Effector memory CD4-positive, alpha-beta T cell (primary cell): ENCODE measurements around the gene GLYR1.

ENCODE experiments used
- DNase-seq, 3 donors: peaks; one replicate each; pipeline ENCODE4 v3.0.0-alpha.2; 2020
- H3K27ac ChIP-seq: 2 replicates; pipeline ENCODE4 v1.7.0; 2013; ENCODE audit warnings: mild to moderate bottlenecking, low read length, moderate library complexity; ENCODE audit not compliant: insufficient read depth, poor library complexity, severe bottlenecking
- H3K27me3 ChIP-seq: replicated peaks from 2 replicates; pipeline ENCODE4 v1.7.0; 2013; ENCODE audit warnings: mild to moderate bottlenecking, low read length; ENCODE audit not compliant: insufficient read depth, control insufficient read depth, poor library complexity, severe bottlenecking
- H3K36me3 ChIP-seq: 2 replicates; pipeline ENCODE4 v1.7.0; 2013; ENCODE audit warnings: mild to moderate bottlenecking, low read length, moderate library complexity; ENCODE audit not compliant: control insufficient read depth, insufficient read depth
- H3K4me1 ChIP-seq: 2 replicates; pipeline ENCODE4 v1.7.0; 2013; ENCODE audit warnings: low read length, mild to moderate bottlenecking; ENCODE audit not compliant: control insufficient read depth, insufficient read depth, poor library complexity, severe bottlenecking
- H3K4me3 ChIP-seq: 2 replicates; pipeline ENCODE4 v1.7.0; 2013; ENCODE audit warnings: low read length, low read depth, mild to moderate bottlenecking; ENCODE audit not compliant: insufficient read depth, poor library complexity, severe bottlenecking
- H3K9me3 ChIP-seq: 2 replicates; pipeline ENCODE4 v1.7.0; 2013; ENCODE audit warnings: mild to moderate bottlenecking, low read length, moderate library complexity; ENCODE audit not compliant: control insufficient read depth

GLYR1 gene

DNA sequence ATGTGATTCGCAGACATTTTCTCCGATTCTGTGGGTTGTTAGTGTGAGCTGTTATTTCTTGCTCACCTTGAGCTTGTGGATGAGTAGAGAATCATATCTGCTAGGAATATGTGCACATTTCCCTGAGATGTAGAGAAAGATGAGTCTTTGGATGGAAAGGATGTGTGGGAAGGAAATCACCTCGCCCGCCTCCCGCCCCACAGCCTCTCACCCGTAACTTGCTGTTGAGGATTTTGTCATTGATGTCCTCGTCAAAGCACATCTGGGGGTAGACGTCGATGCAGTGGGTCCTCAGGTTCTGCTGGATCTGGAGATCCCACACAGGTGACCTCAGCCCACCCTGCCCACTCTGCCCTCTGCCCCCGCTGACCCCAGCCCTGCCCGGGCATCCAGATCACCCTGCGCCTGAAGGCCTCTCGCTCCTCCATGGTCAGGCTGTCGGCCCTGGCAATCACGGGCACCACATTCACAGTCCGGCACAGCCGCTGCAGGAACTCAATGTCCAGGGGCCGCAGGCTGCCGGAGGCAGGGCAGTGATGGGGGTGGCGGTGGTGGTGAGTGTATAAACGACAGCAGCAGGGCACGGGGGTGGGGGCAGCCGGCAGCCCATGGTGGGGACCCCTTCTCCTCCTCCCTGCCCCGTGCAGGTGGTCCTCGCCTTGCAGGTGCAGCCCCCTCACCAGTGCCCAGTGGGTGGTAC is 63.7 kb downstream of the GLYR1 start:
- H3K4me1 ChIP-seq = no peaks in the 10 kb centered on the region
- no peaks in the 10 kb centered on the region for H3K27me3 ChIP-seq
- H3K4me3 ChIP-seq = no peak overlapping the region
- H3K27ac ChIP-seq = no peak overlapping the region
- H3K9me3 ChIP-seq = no peaks in the 10 kb centered on the region
- DNase-seq = no peak
- H3K36me3 ChIP-seq = no peaks in the 10 kb centered on the region

DNA sequence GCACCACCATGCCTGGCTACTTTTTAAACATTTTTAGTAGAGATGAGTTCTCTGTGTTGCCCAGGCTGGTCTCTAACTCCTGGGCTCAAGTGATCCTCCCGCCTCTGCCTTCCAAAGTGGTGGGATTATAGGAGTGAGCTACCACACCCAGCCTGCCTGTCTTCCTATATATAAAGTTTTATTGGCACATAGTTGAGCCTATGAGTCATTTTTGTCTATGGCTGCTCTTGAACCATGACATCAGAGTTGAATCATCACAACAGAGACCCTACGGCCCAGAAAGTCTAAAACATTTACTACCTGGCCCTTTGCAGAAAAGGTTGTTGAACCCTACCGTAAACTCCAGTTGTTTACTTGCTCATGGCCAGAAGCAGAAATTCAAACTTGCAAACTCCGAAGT is 66.9 kb downstream of the GLYR1 start:
- Histone ChIP-seq H3K9me3 (no peaks in the 10 kb centered on the region), H3K36me3 (no peaks in the 10 kb centered on the region)

DNA sequence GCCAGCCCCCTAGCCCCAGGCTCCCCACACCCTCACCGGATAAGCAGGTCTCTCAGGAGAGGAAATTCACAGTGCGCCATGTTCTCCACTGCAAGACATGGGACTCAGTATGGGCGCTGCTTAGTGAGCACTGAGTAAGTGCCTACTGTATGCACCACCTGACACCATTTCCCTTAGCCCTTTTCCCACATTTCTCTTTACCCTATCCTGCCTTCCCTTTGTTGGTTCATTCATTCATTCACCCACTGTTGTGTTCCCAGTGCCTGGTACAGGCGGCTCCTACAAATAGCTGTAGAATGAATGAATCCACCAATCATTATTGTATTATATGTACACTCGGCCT is 69.1 kb downstream of the GLYR1 start:
- no peak overlapping the region for H3K27ac ChIP-seq
- H3K4me1 ChIP-seq = no peaks in the 10 kb centered on the region
- DNase-seq = no peak
- H3K4me3 ChIP-seq = no peak overlapping the region
- no peaks in the 10 kb centered on the region for H3K9me3 ChIP-seq
- H3K27me3 ChIP-seq = no peaks in the 10 kb centered on the region
- no peaks in the 10 kb centered on the region for H3K36me3 ChIP-seq

More for the DNA sequence above, 66.9 kb downstream of the GLYR1 start:
- Histone ChIP-seq H3K27ac (no peak overlapping the region), H3K4me1 (no peaks in the 10 kb centered on the region), H3K4me3 (no peak overlapping the region), H3K27me3 (no peaks in the 10 kb centered on the region)
- DNase-seq = no peak

DNA sequence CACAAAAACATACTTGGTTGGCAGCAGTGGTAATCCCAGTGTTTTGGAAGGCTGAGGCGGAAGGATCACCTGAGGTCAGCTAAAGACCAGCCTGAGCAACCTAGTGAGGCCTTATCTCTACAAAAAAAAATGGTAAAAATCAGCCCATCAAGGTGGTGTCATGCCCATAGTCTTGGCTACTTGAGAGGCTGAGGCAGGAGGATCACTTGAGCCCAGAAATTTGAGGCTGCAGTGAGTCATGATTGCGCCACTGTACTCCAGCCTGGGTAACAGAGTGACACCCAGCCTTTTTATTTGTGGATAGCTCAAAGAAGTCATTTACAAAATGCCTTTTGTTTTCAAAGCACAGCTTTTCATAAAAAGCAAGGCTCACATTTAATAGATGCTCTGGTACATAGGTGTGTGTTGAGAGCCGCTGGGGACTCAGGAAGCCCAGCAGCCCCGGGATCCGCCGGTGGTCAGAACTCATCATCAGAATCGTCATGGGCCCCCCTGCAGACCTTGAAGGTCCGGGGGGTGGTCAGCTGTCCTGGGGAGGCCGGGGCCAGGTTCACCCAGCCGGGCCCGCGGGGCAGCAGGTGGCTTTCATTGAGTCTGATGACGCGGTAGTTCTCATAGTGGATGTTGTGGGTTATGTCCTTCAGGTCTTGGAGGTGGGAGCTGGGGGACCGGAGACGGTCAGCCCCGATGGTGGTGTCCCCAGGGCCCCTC is 69.6 kb downstream of the GLYR1 start:
- no peaks in the 10 kb centered on the region for H3K4me1 ChIP-seq
- no peaks in the 10 kb centered on the region for H3K9me3 ChIP-seq
- no peaks in the 10 kb centered on the region for H3K36me3 ChIP-seq
- DNase-seq = no peak
- no peaks in the 10 kb centered on the region for H3K27me3 ChIP-seq
- H3K4me3 ChIP-seq = no peak overlapping the region
- H3K27ac ChIP-seq = no peak overlapping the region

DNA sequence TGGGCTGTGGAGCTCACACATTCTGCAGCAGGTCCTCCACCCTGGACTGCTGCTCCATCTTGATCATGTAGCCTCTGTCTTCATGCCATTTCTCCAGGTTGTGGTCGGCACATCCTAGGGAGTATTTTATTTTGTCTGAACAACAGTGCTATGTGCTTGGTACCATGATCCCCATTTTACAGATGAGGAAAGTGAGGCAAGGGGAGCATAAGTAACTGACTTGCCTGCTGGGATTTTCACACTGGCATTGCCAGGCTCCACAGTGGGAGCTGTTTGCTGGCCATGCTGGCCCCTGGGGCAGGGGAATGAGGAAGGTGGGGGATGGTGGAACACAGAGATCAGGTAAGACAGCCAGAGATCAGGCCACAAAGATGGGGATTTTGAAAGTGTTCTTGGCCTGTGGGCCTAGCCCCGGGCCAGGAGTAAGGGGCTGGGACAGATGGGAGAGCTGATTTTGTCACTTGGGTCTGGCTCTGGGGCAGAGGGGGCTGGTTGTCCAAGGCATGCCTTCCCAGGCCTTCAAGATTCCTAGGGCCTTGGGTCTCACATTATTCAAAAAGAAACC is 70.9 kb downstream of the GLYR1 start:
- no peaks in the 10 kb centered on the region for H3K4me1 ChIP-seq
- H3K9me3 ChIP-seq = no peaks in the 10 kb centered on the region
- no peaks in the 10 kb centered on the region for H3K36me3 ChIP-seq
- no peaks in the 10 kb centered on the region for H3K27me3 ChIP-seq
- H3K27ac ChIP-seq = no peak overlapping the region
- no peak for DNase-seq
- H3K4me3 ChIP-seq = no peak overlapping the region

DNA sequence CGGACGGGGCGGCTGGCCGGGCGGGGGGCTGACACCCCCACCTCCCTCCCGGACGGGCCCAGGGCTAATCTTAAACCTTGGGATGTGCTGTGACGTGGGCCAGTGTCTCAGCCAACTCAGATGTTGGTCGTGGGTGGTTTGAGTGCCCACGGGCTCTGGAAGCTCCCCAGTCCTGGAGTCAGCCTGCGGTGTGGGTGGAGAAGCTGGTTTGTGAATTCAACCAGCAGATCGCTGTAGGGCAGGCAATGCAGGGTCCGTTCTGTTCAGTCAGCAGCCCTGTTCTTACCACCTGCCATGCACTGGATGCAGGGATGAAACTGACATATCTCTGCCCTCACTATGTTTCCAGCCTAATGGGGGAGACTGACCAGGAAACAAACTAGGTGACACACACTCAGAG is 72.1 kb downstream of the GLYR1 start:
- H3K4me1 ChIP-seq = no peaks in the 10 kb centered on the region
- H3K27me3 ChIP-seq = no peaks in the 10 kb centered on the region
- H3K4me3 ChIP-seq = no peak overlapping the region
- DNase-seq = no peak
- no peaks in the 10 kb centered on the region for H3K36me3 ChIP-seq
- H3K9me3 ChIP-seq = no peaks in the 10 kb centered on the region
- no peak overlapping the region for H3K27ac ChIP-seq

DNA sequence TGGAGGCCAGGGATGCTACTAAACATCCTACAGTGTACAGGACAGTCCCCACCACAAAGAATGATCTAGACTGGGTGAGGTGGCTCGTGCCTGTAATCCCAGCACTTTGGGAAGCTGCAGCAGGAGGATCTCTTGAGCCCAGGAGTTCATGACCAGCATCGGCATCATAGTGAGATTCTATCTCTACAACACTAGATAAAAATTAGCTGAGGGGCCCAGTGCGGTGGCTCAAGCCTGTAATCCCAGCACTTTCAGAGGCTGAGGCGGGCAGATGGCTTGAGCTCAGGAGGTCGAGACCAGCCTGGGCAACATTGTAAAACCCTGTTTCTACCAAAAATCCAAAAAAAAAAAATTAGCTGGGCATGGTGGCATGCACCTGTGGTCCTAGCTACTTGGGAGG is 74.7 kb downstream of the GLYR1 start:
- H3K27me3 ChIP-seq = no peaks in the 10 kb centered on the region
- peaks cover 9% of the 10 kb centered on the region for H3K4me1 ChIP-seq
- no peaks in the 10 kb centered on the region for H3K36me3 ChIP-seq
- H3K4me3 ChIP-seq = no peak overlapping the region
- H3K27ac ChIP-seq = no peak overlapping the region
- H3K9me3 ChIP-seq = no peaks in the 10 kb centered on the region
- DNase-seq = no peak

DNA sequence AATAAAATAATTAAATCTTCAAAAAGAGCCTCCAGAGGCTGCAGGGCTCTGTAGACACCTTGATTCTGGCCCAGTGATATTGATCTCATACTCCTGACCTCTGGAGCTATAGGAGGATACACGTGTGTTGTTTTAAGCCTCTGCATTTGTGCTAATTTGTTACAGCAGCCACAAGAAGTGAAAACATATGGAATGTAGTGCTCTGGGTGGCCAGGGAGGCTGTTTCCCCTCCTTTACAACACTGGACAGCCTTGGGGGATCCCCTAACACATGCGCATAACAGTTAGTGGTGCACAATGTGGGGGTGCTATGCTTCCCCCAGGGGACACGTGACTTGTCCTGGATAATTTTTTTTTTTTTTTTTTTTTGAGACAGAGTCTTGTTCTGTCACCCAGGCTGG is 75.4 kb downstream of the GLYR1 start:
- Histone ChIP-seq H3K27me3 (no peaks in the 10 kb centered on the region), H3K4me3 (no peak overlapping the region), H3K9me3 (no peaks in the 10 kb centered on the region), H3K36me3 (no peaks in the 10 kb centered on the region), H3K27ac (no peak overlapping the region), H3K4me1 (peaks cover 11% of the 10 kb centered on the region)
- no peak for DNase-seq

DNA sequence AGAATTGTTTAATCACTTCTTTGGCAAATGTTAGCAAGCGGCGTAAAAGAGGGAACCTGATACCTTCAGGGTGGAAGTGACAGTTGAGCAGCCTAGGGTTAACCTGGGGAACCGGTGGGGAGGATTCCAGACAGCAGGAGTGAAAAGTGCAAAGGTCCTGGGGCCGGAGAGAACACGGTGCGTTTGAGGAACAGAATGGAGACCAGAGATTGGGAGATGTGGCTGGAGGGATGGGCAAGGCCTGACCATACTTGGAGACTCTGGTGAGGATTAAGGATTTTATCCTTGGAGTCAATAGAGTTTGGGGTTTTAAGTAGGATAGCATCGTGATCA is 77.8 kb downstream of the GLYR1 start:
- DNase-seq = no peak
- peak overlapping the region; percentile 56 for H3K27ac ChIP-seq
- H3K27me3 ChIP-seq = no peaks in the 10 kb centered on the region
- H3K4me1 ChIP-seq = peaks cover 11% of the 10 kb centered on the region
- no peak overlapping the region for H3K4me3 ChIP-seq
- H3K9me3 ChIP-seq = no peaks in the 10 kb centered on the region
- no peaks in the 10 kb centered on the region for H3K36me3 ChIP-seq

DNA sequence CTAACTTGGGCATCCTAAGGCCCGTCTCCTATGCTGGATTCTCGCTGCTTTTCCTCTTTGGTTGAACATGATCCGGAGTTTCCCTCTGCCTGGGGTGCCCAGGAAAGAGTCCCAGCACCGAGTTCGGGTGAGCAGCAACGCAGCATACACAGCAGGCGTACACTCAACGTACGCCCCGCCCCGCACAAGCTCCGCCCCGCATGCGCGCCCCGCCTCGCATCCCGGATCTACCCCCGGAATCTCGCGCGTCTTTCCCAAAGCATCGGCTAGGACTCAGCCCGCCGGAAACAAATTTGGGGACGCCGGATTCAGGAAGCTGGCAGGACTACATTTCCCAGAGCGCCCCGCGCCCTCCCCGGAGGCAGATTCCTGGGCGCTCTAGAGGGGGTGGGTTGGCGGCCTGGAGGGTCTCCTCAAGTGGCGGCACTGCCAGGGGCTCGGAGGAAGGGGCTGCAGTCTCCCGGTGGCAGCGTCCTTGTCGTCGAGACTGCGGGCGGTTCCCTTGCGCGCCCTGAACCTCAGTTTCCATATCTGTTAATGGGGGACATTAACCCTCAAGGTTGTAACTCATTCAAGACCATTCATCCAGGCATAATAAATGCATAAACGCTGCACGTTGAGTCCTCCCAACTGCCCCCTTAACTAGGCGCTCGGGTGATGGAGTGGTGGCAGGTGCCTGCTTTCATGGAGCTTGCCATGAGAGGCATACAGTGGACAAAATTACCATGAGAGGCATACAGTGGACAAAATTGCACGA is 78.4 kb downstream of the GLYR1 start:
- Histone ChIP-seq H3K27ac (peak overlapping the region; percentile 56), H3K9me3 (no peaks in the 10 kb centered on the region), H3K4me1 (peaks cover 11% of the 10 kb centered on the region), H3K36me3 (peaks cover 4% of the 10 kb centered on the region), H3K4me3 (peak overlapping the region; percentile 47), H3K27me3 (no peaks in the 10 kb centered on the region)
- DNase-seq = peak; percentile 66 to 76 (median 72)
